GM12878 (cell line): ENCODE results near the gene DPY19L1. TPM values are rescaled to one million over a fixed set of nuclear protein-coding genes. Genes with fewer than 3 reads are reported as not detected.
"Not testable (repeated sequence)": the region's sequence is repeated elsewhere in the genome, so short reads cannot be mapped to it uniquely, and the experiment has no call there.

Experiments used
- ATAC-seq: fragments of 200-7000 bp; cut with Tn5 transposase; 3 replicates; pipeline ENCODE4 v1.9.1; 2020; ENCODE audit warnings: mild to moderate bottlenecking, moderate library complexity
- BruUV-seq: library from RNA; stranded (reverse); fragments of 400-500 nt; replicated peaks from 2 replicates; lab custom pipeline; 2021; lab: Mats Ljungman, UMichigan
- CTCF ChIA-PET: fragments of 300-600 bp; sonication (Branson Sonifier 250); formaldehyde crosslinking; extraction: SDS; loops from one replicate; lab custom pipeline; 2021; ENCODE audit warnings: inconsistent platforms; lab: Yijun Ruan, JAX
- POLR2A ChIA-PET: fragments of 350-600 bp; formaldehyde crosslinking; extraction: SDS; loops from one replicate; lab custom pipeline; 2021; ENCODE audit warnings: inconsistent platforms; lab: Charles Lee
- RAD21 ChIA-PET: fragments of 300-600 bp; sonication (Branson Sonifier 250); formaldehyde crosslinking; loops from one replicate; lab custom pipeline; 2023; ENCODE audit warnings: antibody characterized with exemption; ENCODE audit not compliant: unreplicated experiment; lab: Charles Lee
- SMC1A ChIA-PET: fragments of 300-600 bp; sonication (Branson Sonifier 250); formaldehyde crosslinking; loops from one replicate; lab custom pipeline; 2023; ENCODE audit not compliant: unreplicated experiment, uncharacterized antibody; lab: Charles Lee
- DNase-seq: peaks from one replicate; pipeline ENCODE4 v3.0.0-alpha.2; 2011; ENCODE audit warnings: low read depth, low spot score
- FAIRE-seq: peaks from 3 replicates; lab custom pipeline; 2011; peaks lifted over from hg19 to GRCh38; lab: Jason Lieb, UNC
- H2AFZ ChIP-seq: 2 replicates; pipeline ENCODE4 v1.6.0; 2011; ENCODE audit warnings: low read depth, low read length, control low read depth; ENCODE audit not compliant: control insufficient read depth
- H3K27ac ChIP-seq: 2 replicates; pipeline ENCODE4 v1.5.1; 2011; ENCODE audit warnings: control low read depth; ENCODE audit not compliant: control insufficient read depth, insufficient read depth
- H3K27me3 ChIP-seq, 2 experiments: replicated peaks in 1 of 2; 2 replicates each; pipeline versions ENCODE4 v1.6.0 to v1.6.1; 2011; ENCODE audit warnings: low read length in 1 of 2; ENCODE audit not compliant: control insufficient read depth in 2 of 2, insufficient read depth in 2 of 2
- H3K36me3 ChIP-seq, 2 experiments: 2 replicates each; pipeline ENCODE4 v1.5.1; 2011; ENCODE audit warnings: low read length in 1 of 2; ENCODE audit not compliant: control insufficient read depth in 2 of 2, insufficient read depth in 2 of 2
- H3K4me1 ChIP-seq: 2 replicates; pipeline ENCODE4 v1.6.1; 2011; ENCODE audit warnings: mild to moderate bottlenecking, low read length, moderate library complexity, mixed read lengths; ENCODE audit not compliant: control insufficient read depth, insufficient read depth
- H3K4me2 ChIP-seq: 2 replicates; pipeline ENCODE4 v1.6.0; 2011; ENCODE audit warnings: control low read depth; ENCODE audit not compliant: control insufficient read depth, insufficient read depth
- H3K4me3 ChIP-seq: fragments of 200-600 bp; sonication (generic); 2 replicates; pipeline ENCODE4 v1.5.1; 2016
- H3K79me2 ChIP-seq: 2 replicates; pipeline ENCODE4 v1.6.0; 2011; ENCODE audit warnings: low read length; ENCODE audit not compliant: control insufficient read depth, insufficient read depth
- H3K9ac ChIP-seq: 2 replicates; pipeline ENCODE4 v1.8.0; 2011; ENCODE audit warnings: low read length, control low read depth, mixed read lengths; ENCODE audit not compliant: control insufficient read depth, insufficient read depth
- H3K9me3 ChIP-seq: replicated peaks from 3 replicates; pipeline ENCODE4 v1.5.1; 2011; ENCODE audit warnings: mild to moderate bottlenecking, low read length; ENCODE audit not compliant: control insufficient read depth, insufficient read depth
- H4K20me1 ChIP-seq: 2 replicates; pipeline ENCODE4 v1.6.0; 2011; ENCODE audit not compliant: control insufficient read depth, insufficient read depth
- IKZF2 ChIP-seq, 2 experiments: fragments of 450-650 bp; IDR thresholded peaks; 2 replicates each; pipeline ENCODE4 v1.6.1; 2017; ENCODE audit warnings: mild to moderate bottlenecking in 2 of 2, moderate library complexity in 2 of 2
- PKNOX1 ChIP-seq: fragments of 450-650 bp; IDR thresholded peaks from 2 replicates; pipeline ENCODE4 v1.6.1; 2016; ENCODE audit warnings: mild to moderate bottlenecking
- POLR2AphosphoS5 ChIP-seq: IDR thresholded peaks from 2 replicates; pipeline ENCODE4 v1.6.1; 2011; ENCODE audit warnings: mild to moderate bottlenecking, low read length, inconsistent platforms
- SIX5 ChIP-seq: IDR thresholded peaks from 2 replicates; pipeline ENCODE4 v1.6.1; 2011; ENCODE audit warnings: mild to moderate bottlenecking, low read depth, low read length, moderate library complexity; ENCODE audit not compliant: severe bottlenecking
- SP1 ChIP-seq: IDR thresholded peaks from one replicate; pipeline ENCODE4 v1.6.1; 2011; ENCODE audit warnings: low read depth, low read length
- TAF1 ChIP-seq: IDR thresholded peaks from 2 replicates; pipeline ENCODE4 v1.6.1; 2011; ENCODE audit warnings: mild to moderate bottlenecking, low read depth, low read length, borderline replicate concordance
- USF1 ChIP-seq: IDR thresholded peaks from 2 replicates; pipeline ENCODE4 v1.6.1; 2011; ENCODE audit warnings: borderline replicate concordance, low read depth, mild to moderate bottlenecking, moderate library complexity, mixed read lengths, low read length; ENCODE audit not compliant: insufficient read depth; ENCODE audit errors: extremely low read length
- WGBS: methylation state at CpG from one replicate; pipeline ENCODE4 v1.1.6; 2016; ENCODE audit warnings: low lambda C conversion rate; ENCODE audit not compliant: insufficient replicate concordance, insufficient coverage; ENCODE audit errors: missing lambda C conversion rate; 5-methylcytosine and 5-hydroxymethylcytosine counted together
- in situ Hi-C: fragments of 300-500 bp; cut with MboI; formaldehyde crosslinking; loops from 9 replicates; pipeline ENCODE4 v1.14.3; 2018; ENCODE audit warnings: mixed read lengths
- intact Hi-C: fragments of 100-400 bp; cut with micrococcal nuclease; formaldehyde crosslinking; loops from one replicate; pipeline ENCODE4 v1.14.2; 2022; ENCODE audit not compliant: unreplicated experiment
- polyA plus RNA-seq, 11 experiments: library from polyadenylated mRNA; depleted of rRNA in 4 of 11; unstranded in 6 of 11; stranded (reverse) in 5 of 11; fragments of >200 nt; fragmentation: Nextera tagmentation in 4 of 11; fragmentation: Illumina TruSeq in 1 of 11; extraction: Ambion mirVana in 4 of 11; extraction: Trizol in 1 of 11; gene quantifications; 1 replicate in 1 of 11; 2 replicates in 10 of 11; pipeline versions ENCODE4 v1.2.1 to v1.2.3, GENCODE V29; 2011 to 2016; ENCODE audit warnings: inconsistent platforms in 2 of 11, missing spikeins in 2 of 11, low read depth in 1 of 11
- total RNA-seq, 4 experiments: library from RNA; depleted of rRNA in 3 of 4; stranded (reverse); fragments of >200 nt in 3 of 4; fragmentation: Illumina TruSeq in 1 of 4; extraction: Trizol in 1 of 4; gene quantifications; 2 replicates each; pipeline versions ENCODE4 v1.2.1 to v1.2.3, GENCODE V29; 2013 to 2021

The DPY19L1 gene
- total and polyA plus RNA-seq, 10 of the 15 experiments (the other 5 are each of a cell fraction or from before 2014, with no cell fraction given) = 0.47 to 35.4 (median 3.8) TPM

GRCh38 chr7:34886856-34887255 lies 150.4 kb downstream of the DPY19L1 start:
- no peaks in the 10 kb centered on the region for H4K20me1 ChIP-seq
- no peaks in the 10 kb centered on the region for H3K36me3 ChIP-seq
- ChIA-PET RAD21 (no interaction called here), POLR2A (no interaction called here), CTCF (no interaction called here), SMC1A (no interaction called here)
- H3K27ac ChIP-seq = no peak overlapping the region
- ATAC-seq = no peak
- no peak for DNase-seq
- FAIRE-seq = no peak
- H3K9ac ChIP-seq = no peak overlapping the region
- H3K27me3 ChIP-seq = no peaks in the 10 kb centered on the region; a peak in 1 of 4 replicates
- H3K9me3 ChIP-seq = no peaks in the 10 kb centered on the region; the same call in 2 of the 3 replicates
- no peak overlapping the region for H3K4me2 ChIP-seq
- H3K4me1 ChIP-seq = no peaks in the 10 kb centered on the region
- H3K4me3 ChIP-seq = no peak overlapping the region
- intact Hi-C loops (no loop called here), in situ Hi-C loops (no loop called here)
- H2AFZ ChIP-seq = no peak overlapping the region
- BruUV-seq = no TSS peak
- no peaks in the 10 kb centered on the region for H3K79me2 ChIP-seq
- TF ChIP-seq IKZF2 (IDR thresholded peaks at IDR 0.05) (no peak), PKNOX1 (no peak), POLR2AphosphoS5 (no peak), USF1 (no peak), SP1 (no peak), SIX5 (no peak), TAF1 (no peak)

- intact Hi-C loops, H3K79me2 ChIP-seq, DNase-seq, H2AFZ ChIP-seq, in situ Hi-C loops, SMC1A ChIA-PET, POLR2A ChIA-PET, BruUV-seq, H3K4me3 ChIP-seq, H3K27ac ChIP-seq, RAD21 ChIA-PET, H3K4me1 ChIP-seq, H3K9ac ChIP-seq, ATAC-seq, H3K4me2 ChIP-seq, H3K27me3 ChIP-seq, H3K36me3 ChIP-seq, H3K9me3 ChIP-seq, H4K20me1 ChIP-seq, FAIRE-seq: not testable (repeated sequence)
- 31% methylated on average over 1 of the region's 1 CpG for WGBS
- CTCF ChIA-PET = interaction anchor here (0.7 kb wide), 1 partner anchor 22 kb away, joined by 3 read pairs; no protein-coding TSS in a partner anchor
Observed at GRCh38 chr7:34883855-34884254, 153.4 kb downstream of the DPY19L1 start.
